ENCODE results near the gene RPTN. TPM values are rescaled to one million over a fixed set of nuclear protein-coding genes. Genes with fewer than 3 reads are reported as not detected.
A peak's percentile ranks its signal among the peaks of the same experiment; 100 is the strongest.

The RPTN gene
- polyA plus RNA-seq, 3 donors, result not detected

- Mint-ChIP-seq H3K27me3 (ENCODE audit: low read depth in 3 of 3) (peaks cover 32 to 56% (median 46%) of the 10 kb centered on the region in 3 donors), H3K27ac (no peak overlapping the region), H3K9me3 (peaks cover 0 to under 1% (median 0%) of the 10 kb centered on the region in 7 donors), H3K36me3 (no peaks in the 10 kb centered on the region), H3K4me3 (no peak overlapping the region), H3K4me1 (peaks cover 2% of the 10 kb centered on the region)
- no peaks in the 10 kb centered on the region for H3K4me1 ChIP-seq (ENCODE audit: control insufficient read depth in 1 of 2, insufficient read depth in 2 of 2, low read length in 2 of 2)
- no peaks in the 10 kb centered on the region for H3K36me3 ChIP-seq (replicated peaks in 1 of 2; ENCODE audit: control insufficient read depth in 1 of 2, insufficient read depth in 2 of 2, low read length in 2 of 2)
- peaks cover 0 to 6% of the 10 kb centered on the region in 2 donors for H3K9me3 ChIP-seq (replicated peaks in 1 of 2; ENCODE audit: control insufficient read depth in 1 of 2, insufficient read depth in 1 of 2, low read length in 2 of 2)
- no peak overlapping the region for H3K27ac ChIP-seq (ENCODE audit: low read depth in 1 of 2, low read length in 2 of 2)
- intact Hi-C loops (cut with micrococcal nuclease), result no loop called here
- no peak for TF ChIP-seq CTCF (IDR thresholded peaks at IDR 0.05)
- H3K27me3 ChIP-seq (ENCODE audit: control insufficient read depth in 2 of 2, insufficient read depth in 2 of 2, low read length in 2 of 2), result peaks cover 52 to 53% of the 10 kb centered on the region in 2 donors
- H3K4me3 ChIP-seq (replicated peaks in 1 of 3; ENCODE audit: low read depth in 2 of 3, low read length in 3 of 3), result no peak overlapping the region
- no peak overlapping the region for H3K9ac ChIP-seq (ENCODE audit: insufficient read depth, low read length, poor library complexity, severe bottlenecking)
- H4K20me1 ChIP-seq (ENCODE audit: insufficient read depth, low read length), result no peaks in the 10 kb centered on the region
- no peaks in the 10 kb centered on the region for H3K79me2 ChIP-seq (ENCODE audit: insufficient read depth, low read length)
- no CpG with 5 or more reads among the region's 1 CpG for WGBS (ENCODE audit: insufficient coverage)
- peak in 2 of 3 donors; percentile 13 to 23 for DNase-seq
- no peak overlapping the region for H2AFZ ChIP-seq (ENCODE audit: insufficient read depth, low read depth, low read length, poor library complexity, severe bottlenecking)
- H3K4me2 ChIP-seq (replicated peaks; ENCODE audit: extremely low read depth, low read length, poor library complexity, severe bottlenecking), result no peak overlapping the region
Measured at GRCh38 chr1:152118915-152119314, 40.1 kb downstream of the RPTN start.

- Histone ChIP-seq H4K20me1 (ENCODE audit: insufficient read depth, low read length) (no peaks in the 10 kb centered on the region), H2AFZ (ENCODE audit: insufficient read depth, low read depth, low read length, poor library complexity, severe bottlenecking) (no peak within 1 kb of the TSS), H3K27ac (ENCODE audit: low read depth in 1 of 2, low read length in 2 of 2) (no peak within 1 kb of the TSS), H3K4me3 (replicated peaks in 1 of 3; ENCODE audit: low read depth in 2 of 3, low read length in 3 of 3) (no peak within 1 kb of the TSS), H3K4me2 (replicated peaks; ENCODE audit: extremely low read depth, low read length, poor library complexity, severe bottlenecking) (no peak within 1 kb of the TSS), H3K36me3 (replicated peaks in 1 of 2; ENCODE audit: control insufficient read depth in 1 of 2, insufficient read depth in 2 of 2, low read length in 2 of 2) (no peaks in the 10 kb centered on the region), H3K4me1 (ENCODE audit: control insufficient read depth in 1 of 2, insufficient read depth in 2 of 2, low read length in 2 of 2) (peaks cover 25 to 26% of the 10 kb centered on the region in 2 donors), H3K79me2 (ENCODE audit: insufficient read depth, low read length) (no peaks in the 10 kb centered on the region), H3K9me3 (replicated peaks in 1 of 2; ENCODE audit: control insufficient read depth in 1 of 2, insufficient read depth in 1 of 2, low read length in 2 of 2) (peaks cover 0 to 27% of the 10 kb centered on the region in 2 donors), H3K27me3 (ENCODE audit: control insufficient read depth in 2 of 2, insufficient read depth in 2 of 2, low read length in 2 of 2) (peaks cover 59 to 80% of the 10 kb centered on the region in 2 donors), H3K9ac (ENCODE audit: insufficient read depth, low read length, poor library complexity, severe bottlenecking) (no peak within 1 kb of the TSS)
- DNase-seq, result no peak
- intact Hi-C loops (cut with micrococcal nuclease), result no loop called here
- Mint-ChIP-seq H3K4me1 (peaks cover 2% of the 10 kb centered on the region), H3K36me3 (peaks cover 2 to 3% of the 10 kb centered on the region in 2 donors), H3K27ac (no peak within 1 kb of the TSS), H3K27me3 (ENCODE audit: low read depth in 3 of 3) (peaks cover 28 to 36% (median 31%) of the 10 kb centered on the region in 3 donors), H3K9me3 (peaks cover 0 to 10% (median 0%) of the 10 kb centered on the region in 7 donors), H3K4me3 (peak within 1 kb of the TSS in 1 of 2 donors; percentile 51)
- TF ChIP-seq CTCF (IDR thresholded peaks at IDR 0.05), result no peak
- 100% methylated on average over 1 of the region's 4 CpGs for WGBS (ENCODE audit: insufficient coverage)
Measured at GRCh38 chr1:152115344-152115743, 43.7 kb downstream of the RPTN start, which contains the start of gene TCHH. Gene TCHH, minus strand, starts transcription at chr1:152115444. Its CDS starts 1,364 bp downstream, at chr1:152114080.
